Retina (tissue), 1 donor: ENCODE data around the gene ANKRD49.

Experiments used
- DNase-seq: peaks from one replicate; pipeline ENCODE4 v3.0.0-alpha.2; 2016

The ANKRD49 gene

GRCh38 chr11:94511932-94512781 lies 18.4 kb downstream of the ANKRD49 start, which contains the start of gene C11orf97:
TSS of gene C11orf97 (plus strand) at chr11:94512461. CDS start at chr11:94512529, 68 bp downstream.
- peak; percentile 84 for DNase-seq

- DNase-seq = no peak
Observed at GRCh38 chr11:94513091-94513490, 19.3 kb downstream of the ANKRD49 start.

DNA sequence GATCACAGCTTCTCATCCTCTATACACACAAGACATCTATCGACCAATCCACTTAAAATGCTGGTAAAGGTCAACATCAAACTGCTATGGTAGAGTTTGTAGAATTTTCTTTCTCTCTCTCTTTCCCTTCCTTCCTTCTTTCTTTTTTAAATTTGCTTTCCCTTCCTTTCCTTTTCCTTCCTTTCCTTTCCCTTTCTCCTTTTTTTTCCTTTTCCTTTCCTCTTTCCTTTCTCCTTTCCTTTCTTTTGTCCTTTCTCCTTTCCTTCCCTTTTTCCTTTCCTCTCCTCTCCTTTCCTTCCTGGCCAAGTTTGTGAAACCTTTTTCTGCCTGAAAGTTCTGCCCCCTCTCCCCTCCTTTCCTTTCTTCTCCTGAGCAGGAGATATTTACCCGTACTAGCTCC lies 21.6 kb downstream of the ANKRD49 start:
- no peak for DNase-seq

- DNase-seq = no peak
Observed at GRCh38 chr11:94516725-94517124, 22.9 kb downstream of the ANKRD49 start.

- DNase-seq = no peak
Observed at GRCh38 chr11:94518300-94518699, 24.5 kb downstream of the ANKRD49 start.

DNA sequence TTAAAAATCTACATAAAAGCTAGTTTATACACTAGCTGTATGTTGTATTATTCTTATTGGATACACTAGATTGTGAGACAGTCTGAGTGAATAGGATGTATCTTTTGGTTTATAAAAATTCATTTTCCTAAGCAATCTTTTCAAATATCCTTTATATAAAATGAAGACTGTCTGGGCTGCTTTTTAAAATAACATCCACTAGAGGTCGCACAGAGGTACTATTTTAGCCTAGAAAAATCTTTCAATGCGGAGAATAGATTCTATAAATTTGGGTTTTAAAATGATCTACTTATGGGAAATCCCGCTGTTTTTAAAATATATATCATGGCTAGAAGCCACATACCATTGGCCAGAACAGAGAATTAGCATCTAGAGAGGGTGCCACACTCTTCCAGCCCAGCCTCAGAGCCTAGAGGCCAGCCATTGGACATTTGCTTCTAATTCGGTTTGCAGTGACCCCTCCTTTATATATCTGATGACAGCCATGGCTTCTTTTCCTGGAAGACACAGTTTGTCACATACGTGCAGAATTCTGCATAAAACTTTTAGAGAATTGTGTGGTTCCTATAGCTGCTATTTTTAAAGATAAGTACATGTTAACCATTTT lies 25.8 kb downstream of the ANKRD49 start:
- peak; percentile 23 for DNase-seq

- no peak for DNase-seq
Observed at GRCh38 chr11:94521684-94522083, 27.9 kb downstream of the ANKRD49 start.

GRCh38 chr11:94524341-94524740 lies 30.6 kb downstream of the ANKRD49 start:
- DNase-seq = no peak

- DNase-seq = peak; percentile 38
Observed at GRCh38 chr11:94525546-94526324, 32.0 kb downstream of the ANKRD49 start.

DNA sequence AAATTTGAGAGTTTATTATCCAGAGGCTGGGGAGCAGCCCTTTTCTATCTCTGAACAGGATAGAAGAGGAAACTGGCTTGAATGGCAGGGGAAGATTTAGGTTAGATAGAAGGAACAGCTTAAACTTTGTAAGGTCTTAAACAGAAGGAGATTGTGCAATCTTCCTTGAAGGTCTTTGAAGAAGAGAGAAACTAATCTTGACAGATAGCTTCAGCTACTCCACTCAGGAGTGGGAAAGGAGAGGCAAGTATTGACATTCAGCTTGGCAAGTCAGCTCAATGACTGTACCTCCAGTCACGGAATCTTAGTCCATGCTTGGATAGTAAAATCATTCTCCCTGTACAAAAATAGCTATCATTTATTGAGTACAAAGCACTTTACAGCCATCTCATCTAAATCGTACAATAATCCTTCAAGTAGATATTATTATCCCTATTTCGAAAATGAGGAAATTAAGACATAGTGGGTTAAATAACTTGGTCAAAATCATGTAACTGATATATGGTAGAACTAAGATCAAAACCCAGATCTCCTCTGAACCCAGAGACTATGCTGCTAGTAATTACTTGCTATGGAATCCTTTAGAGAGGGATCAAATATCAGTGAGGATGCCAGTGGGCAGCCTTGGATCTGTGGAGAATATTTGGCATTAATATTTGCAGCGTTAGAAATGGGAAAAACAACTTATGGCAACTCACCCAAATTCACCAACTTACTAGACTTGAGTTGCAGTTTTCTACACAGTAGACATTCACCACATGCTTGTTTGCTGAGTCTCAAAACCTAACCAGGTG lies 33.1 kb downstream of the ANKRD49 start:
- no peak for DNase-seq

- DNase-seq = no peak
Observed at GRCh38 chr11:94528551-94528950, 34.8 kb downstream of the ANKRD49 start.

DNA sequence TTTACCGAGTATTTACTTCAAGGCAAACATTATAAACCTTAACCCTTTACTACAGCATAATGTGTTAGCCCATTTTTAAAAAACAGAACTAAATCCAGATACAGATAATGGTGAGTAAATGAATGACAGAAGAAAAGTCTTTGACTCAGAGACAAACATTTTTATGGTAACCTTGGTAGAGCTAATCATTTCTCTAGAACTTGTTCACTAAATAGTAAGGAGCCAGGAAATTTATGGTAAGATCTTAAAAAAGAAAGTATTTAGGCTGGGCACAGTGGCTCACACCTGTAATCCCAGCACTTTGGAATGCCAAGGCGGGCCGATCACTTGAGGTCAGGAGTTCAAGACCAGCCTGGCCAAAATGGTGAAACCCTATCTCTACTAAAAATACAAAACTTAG lies 38.4 kb downstream of the ANKRD49 start:
- no peak for DNase-seq

- DNase-seq = no peak
Observed at GRCh38 chr11:94533206-94533605, 39.4 kb downstream of the ANKRD49 start.

DNA sequence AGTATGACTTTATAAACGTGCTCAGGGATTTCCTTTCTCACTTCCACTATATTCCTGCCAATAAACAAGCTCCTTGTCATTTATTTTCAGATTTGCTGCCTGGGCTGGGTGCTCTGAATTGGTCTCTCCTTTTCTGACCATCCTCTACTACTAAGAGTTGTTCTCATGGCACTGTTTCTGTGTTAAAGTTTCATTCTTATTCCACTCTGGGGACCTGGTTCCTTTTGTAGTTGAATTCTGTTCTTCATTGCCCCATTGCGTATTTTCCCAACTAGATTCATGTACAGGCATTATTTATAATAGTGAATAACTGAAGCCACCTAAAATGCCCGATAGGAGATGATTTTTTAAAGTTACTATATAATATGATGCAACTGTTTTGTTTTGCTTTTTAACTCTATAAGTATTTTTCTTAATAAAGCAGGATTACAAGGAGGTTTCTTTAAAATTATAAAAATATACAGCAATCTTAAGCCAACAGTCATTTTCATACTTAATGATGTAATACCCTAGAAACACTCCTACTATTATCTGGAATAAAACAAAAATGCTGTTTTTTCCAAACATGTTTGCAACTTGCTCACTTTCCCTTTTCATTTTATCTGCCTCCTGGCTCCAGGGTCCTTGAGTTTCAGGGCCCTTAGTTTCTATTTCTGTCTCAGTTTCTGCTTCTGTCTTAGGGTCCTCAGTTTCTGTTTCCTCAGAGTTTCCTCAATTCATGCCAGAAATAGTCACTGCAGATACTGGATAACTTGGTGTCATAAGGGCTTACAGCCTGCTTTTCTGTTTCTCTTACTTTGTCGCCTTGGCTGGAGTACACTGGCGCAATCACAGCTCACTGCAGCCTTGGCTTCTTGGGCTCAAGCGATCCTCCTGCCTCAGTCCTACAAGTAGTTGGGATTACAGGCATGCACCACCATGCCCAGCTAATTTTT lies 40.2 kb downstream of the ANKRD49 start:
- no peak for DNase-seq

DNA sequence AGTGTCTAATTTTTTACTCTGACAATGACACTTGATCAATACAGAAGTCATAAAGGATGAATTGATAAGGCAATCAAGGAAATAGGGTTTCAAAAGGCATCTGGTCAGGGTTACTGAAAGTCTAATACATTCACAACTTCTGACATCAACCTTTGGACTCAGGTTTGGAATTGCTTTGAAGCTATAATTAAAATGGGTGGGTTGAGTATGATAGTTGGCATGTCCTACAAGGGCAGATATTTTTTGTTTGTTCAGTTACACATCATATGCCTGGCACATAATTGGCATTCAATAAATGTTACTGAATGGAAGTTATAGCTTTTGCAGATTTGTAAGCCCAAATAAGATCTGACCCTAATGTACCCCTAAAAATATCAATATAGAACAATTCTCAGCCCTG lies 42.6 kb downstream of the ANKRD49 start:
- DNase-seq = no peak

DNA sequence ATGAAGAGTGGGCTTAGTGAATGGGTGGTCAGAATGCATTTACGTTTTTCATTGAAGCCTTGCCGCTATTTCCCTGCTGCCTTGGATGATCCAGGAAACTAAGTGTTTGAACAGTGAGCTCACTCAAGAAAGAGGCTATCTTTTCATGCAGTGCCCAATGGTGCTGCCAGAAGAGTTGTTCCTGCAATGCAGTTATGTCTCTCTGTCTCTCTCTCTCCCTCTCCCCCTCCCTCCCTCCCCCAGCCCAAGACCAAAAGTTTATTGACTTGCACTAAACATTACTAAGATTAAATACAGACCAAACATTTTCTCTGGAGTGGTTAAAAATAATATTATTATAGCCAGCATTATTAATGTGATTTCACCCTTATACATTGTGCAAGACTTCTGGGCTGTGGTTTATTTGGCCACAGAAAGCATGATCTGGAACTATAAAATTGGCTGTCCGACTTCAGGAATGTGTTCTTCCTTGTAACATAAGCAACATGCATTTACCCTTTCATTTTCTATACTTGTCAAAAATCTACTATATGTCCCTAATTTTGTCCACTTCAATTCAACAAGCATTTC lies 43.3 kb downstream of the ANKRD49 start:
- no peak for DNase-seq

GRCh38 chr11:94539420-94539819 lies 45.6 kb downstream of the ANKRD49 start:
- DNase-seq = no peak

DNA sequence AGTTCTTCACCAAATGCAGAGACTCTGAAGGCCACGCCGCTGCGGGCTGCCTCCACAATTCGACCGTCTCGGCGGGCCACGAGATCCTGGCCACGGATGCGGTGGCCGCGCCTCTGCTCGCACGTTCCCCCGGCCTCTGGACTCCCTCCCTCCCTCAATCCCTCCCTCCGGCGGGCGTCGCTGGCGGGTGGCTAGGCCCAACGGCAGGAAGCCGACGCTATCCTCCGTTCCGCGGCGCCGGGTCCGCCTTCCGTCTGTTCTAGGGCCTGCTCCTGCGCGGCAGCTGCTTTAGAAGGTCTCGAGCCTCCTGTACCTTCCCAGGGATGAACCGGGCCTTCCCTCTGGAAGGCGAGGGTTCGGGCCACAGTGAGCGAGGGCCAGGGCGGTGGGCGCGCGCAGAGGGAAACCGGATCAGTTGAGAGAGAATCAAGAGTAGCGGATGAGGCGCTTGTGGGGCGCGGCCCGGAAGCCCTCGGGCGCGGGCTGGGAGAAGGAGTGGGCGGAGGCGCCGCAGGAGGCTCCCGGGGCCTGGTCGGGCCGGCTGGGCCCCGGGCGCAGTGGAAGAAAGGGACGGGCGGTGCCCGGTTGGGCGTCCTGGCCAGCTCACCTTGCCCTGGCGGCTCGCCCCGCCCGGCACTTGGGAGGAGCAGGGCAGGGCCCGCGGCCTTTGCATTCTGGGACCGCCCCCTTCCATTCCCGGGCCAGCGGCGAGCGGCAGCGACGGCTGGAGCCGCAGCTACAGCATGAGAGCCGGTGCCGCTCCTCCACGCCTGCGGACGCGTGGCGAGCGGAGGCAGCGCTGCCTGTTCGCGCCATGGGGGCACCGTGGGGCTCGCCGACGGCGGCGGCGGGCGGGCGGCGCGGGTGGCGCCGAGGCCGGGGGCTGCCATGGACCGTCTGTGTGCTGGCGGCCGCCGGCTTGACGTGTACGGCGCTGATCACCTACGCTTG lies 50.2 kb downstream of the ANKRD49 start, which contains the start of gene FUT4:
Gene FUT4 (plus strand): TSS at position 227 of the 951 bp plus-strand sequence. CDS start 213 bp downstream, at position 440.
- peak; percentile 95 for DNase-seq

- DNase-seq = peak; percentile 81
Observed at GRCh38 chr11:94544646-94545263, 51.0 kb downstream of the ANKRD49 start.
